GM12878 (cell line): ENCODE measurements around the gene HAUS7.

Experiments
- BRCA1 ChIP-seq: IDR thresholded peaks from 2 replicates; pipeline ENCODE4 v1.6.1; 2011; ENCODE audit warnings: low read depth, low read length, improper control_type of control experiment
- CREB1 ChIP-seq: IDR thresholded peaks from 2 replicates; pipeline ENCODE4 v1.6.1; 2012; ENCODE audit warnings: low read depth, mild to moderate bottlenecking, inconsistent platforms
- CTCF ChIP-seq, 3 experiments: IDR thresholded peaks in 2 of 3; conservative IDR thresholded peaks in 1 of 3; 2 replicates each; pipeline ENCODE4 v1.5.1; 2011; ENCODE audit warnings: low read depth in 3 of 3, low read length in 3 of 3, mild to moderate bottlenecking in 3 of 3, control low read depth in 2 of 3, moderate library complexity in 2 of 3, inconsistent platforms in 1 of 3, mixed read lengths in 1 of 3; ENCODE audit not compliant: control insufficient read depth in 2 of 3, insufficient read depth in 1 of 3; ENCODE audit errors: extremely low read depth in 1 of 3
- EZH2 ChIP-seq: IDR thresholded peaks from 2 replicates; pipeline ENCODE4 v1.6.1; 2012; ENCODE audit warnings: low read depth, mild to moderate bottlenecking, control low read depth, inconsistent platforms, low read length, borderline replicate concordance; ENCODE audit not compliant: control insufficient read depth
- NR2C2 ChIP-seq: IDR thresholded peaks from 2 replicates; pipeline ENCODE4 v1.6.1; 2011; ENCODE audit warnings: borderline replicate concordance, low read depth; ENCODE audit not compliant: control insufficient read depth, insufficient read length
- PAX8 ChIP-seq: fragments of 450-650 bp; IDR thresholded peaks from 2 replicates; pipeline ENCODE4 v1.6.1; 2017; ENCODE audit warnings: mild to moderate bottlenecking, moderate library complexity
- TCF12 ChIP-seq: IDR thresholded peaks from 2 replicates; pipeline ENCODE4 v1.6.1; 2011; ENCODE audit warnings: low read depth, mild to moderate bottlenecking, low read length

GRCh38 chrX:153500676-153501280 is 30.4 kb upstream of the HAUS7 start:
- TF ChIP-seq EZH2, result no peak
- no peak for TF ChIP-seq CTCF (IDR thresholded peaks at IDR 0.05 in 2 of 3, conservative IDR thresholded peaks at IDR 0.05 in 1 of 3; ENCODE audit: control insufficient read depth in 2 of 3, extremely low read depth in 1 of 3, insufficient read depth in 1 of 3, low read depth in 3 of 3, low read length in 3 of 3)
- no peak for TF ChIP-seq CREB1
- no peak for TF ChIP-seq NR2C2
- TF ChIP-seq BRCA1, result no peak
- no peak for TF ChIP-seq TCF12
- no peak for TF ChIP-seq PAX8
